H9 (cell line): ENCODE data around the gene TSPAN17. TPM values are rescaled to one million over a fixed set of nuclear protein-coding genes. Genes with fewer than 3 reads are reported as not detected.

Source experiments
- DNase-seq: peaks from one replicate; pipeline ENCODE4 v3.0.0-alpha.2; 2017
- H2AFZ ChIP-seq: one replicate; pipeline ENCODE4 v1.6.1; 2013; ENCODE audit warnings: mild to moderate bottlenecking, low read length, control low read depth, moderate library complexity
- H2AK5ac ChIP-seq: 2 replicates; pipeline ENCODE4 v1.6.1; 2013; ENCODE audit warnings: low read length, control low read depth, mixed read lengths; ENCODE audit not compliant: insufficient read length
- H2BK120ac ChIP-seq: one replicate; pipeline ENCODE4 v1.6.1; 2013; ENCODE audit warnings: low read depth, mild to moderate bottlenecking, low read length, control low read depth, inconsistent platforms; ENCODE audit not compliant: poor library complexity, severe bottlenecking
- H2BK12ac ChIP-seq: 2 replicates; pipeline ENCODE4 v1.6.1; 2013; ENCODE audit warnings: low read length, control low read depth, mixed read lengths, low read depth; ENCODE audit not compliant: insufficient read length
- H2BK15ac ChIP-seq: 2 replicates; pipeline ENCODE4 v1.6.1; 2013; ENCODE audit warnings: low read depth, low read length, control low read depth
- H2BK20ac ChIP-seq: one replicate; pipeline ENCODE4 v1.6.1; 2013; ENCODE audit warnings: low read depth, mild to moderate bottlenecking, low read length, control low read depth, inconsistent platforms; ENCODE audit not compliant: poor library complexity, severe bottlenecking
- H2BK5ac ChIP-seq: 2 replicates; pipeline ENCODE4 v1.6.1; 2013; ENCODE audit warnings: low read length, control low read depth, mixed read lengths; ENCODE audit not compliant: insufficient read length
- H3K14ac ChIP-seq: 2 replicates; pipeline ENCODE4 v1.6.1; 2013; ENCODE audit warnings: low read length, control low read depth; ENCODE audit not compliant: insufficient read depth
- H3K18ac ChIP-seq: 2 replicates; pipeline ENCODE4 v1.6.1; 2013; ENCODE audit warnings: low read depth, mild to moderate bottlenecking, mixed read lengths, low read length, control low read depth; ENCODE audit not compliant: insufficient read length
- H3K23ac ChIP-seq: 2 replicates; pipeline ENCODE4 v1.6.1; 2013; ENCODE audit warnings: low read length, control low read depth, mixed read lengths, low read depth; ENCODE audit not compliant: insufficient read length
- H3K23me2 ChIP-seq: 2 replicates; pipeline ENCODE4 v1.6.1; 2013; ENCODE audit warnings: low read depth, mild to moderate bottlenecking, mixed read lengths, low read length, control low read depth; ENCODE audit not compliant: insufficient read length, poor library complexity, severe bottlenecking
- H3K27ac ChIP-seq: 2 replicates; pipeline ENCODE4 v1.5.1; 2013; ENCODE audit warnings: low read length, control low read depth, mixed read lengths, low read depth; ENCODE audit not compliant: insufficient read length
- H3K27me3 ChIP-seq: 2 replicates; pipeline ENCODE4 v1.6.1; 2013; ENCODE audit warnings: low read length, control low read depth, inconsistent platforms; ENCODE audit not compliant: insufficient read depth
- H3K4ac ChIP-seq: 2 replicates; pipeline ENCODE4 v1.6.1; 2013; ENCODE audit warnings: low read depth, mild to moderate bottlenecking, control low read depth, inconsistent platforms, low read length, moderate library complexity
- H3K4me1 ChIP-seq: 2 replicates; pipeline ENCODE4 v1.6.1; 2013; ENCODE audit warnings: low read length, control low read depth, inconsistent platforms; ENCODE audit not compliant: insufficient read depth
- H3K4me2 ChIP-seq: 2 replicates; pipeline ENCODE4 v1.6.1; 2013; ENCODE audit warnings: low read length, control low read depth, mixed read lengths; ENCODE audit not compliant: insufficient read length, insufficient read depth
- H3K56ac ChIP-seq: 2 replicates; pipeline ENCODE4 v1.6.1; 2013; ENCODE audit warnings: low read depth, mild to moderate bottlenecking, mixed read lengths, low read length, control low read depth; ENCODE audit not compliant: insufficient read length
- H3K79me1 ChIP-seq: 2 replicates; pipeline ENCODE4 v1.6.1; 2013; ENCODE audit warnings: low read depth, mild to moderate bottlenecking, moderate library complexity, low read length, control low read depth, inconsistent platforms; ENCODE audit not compliant: insufficient read depth, poor library complexity, severe bottlenecking
- H3K79me2 ChIP-seq: 2 replicates; pipeline ENCODE4 v1.6.1; 2013; ENCODE audit warnings: low read length, control low read depth, inconsistent platforms; ENCODE audit not compliant: insufficient read depth
- H3K9ac ChIP-seq: 2 replicates; pipeline ENCODE4 v1.6.1; 2013; ENCODE audit warnings: low read length, control low read depth, mixed read lengths; ENCODE audit not compliant: insufficient read length; ENCODE audit errors: extremely low read depth
- H3K9me3 ChIP-seq: one replicate; pipeline ENCODE4 v1.6.1; 2013; ENCODE audit warnings: low read depth, low read length, inconsistent platforms; ENCODE audit not compliant: control insufficient read depth
- H3T11ph ChIP-seq: one replicate; pipeline ENCODE4 v1.6.1; 2013; ENCODE audit warnings: mild to moderate bottlenecking, low read length, control low read depth, inconsistent platforms
- H4K20me1 ChIP-seq: one replicate; pipeline ENCODE4 v1.6.1; 2013; ENCODE audit not compliant: control insufficient read depth, insufficient read length, insufficient read depth
- H4K5ac ChIP-seq: 2 replicates; pipeline ENCODE4 v1.6.1; 2013; ENCODE audit warnings: low read depth, mild to moderate bottlenecking, mixed read lengths, low read length, control low read depth; ENCODE audit not compliant: insufficient read length
- H4K8ac ChIP-seq: replicated peaks from 2 replicates; pipeline ENCODE4 v1.6.1; 2013; ENCODE audit warnings: low read length, control low read depth, mixed read lengths, low read depth; ENCODE audit not compliant: insufficient read length
- H4K91ac ChIP-seq: 2 replicates; pipeline ENCODE4 v1.6.1; 2013; ENCODE audit warnings: low read depth, mild to moderate bottlenecking, moderate library complexity, mixed read lengths, low read length, control low read depth; ENCODE audit not compliant: insufficient read length
- H3K27ac Mint-ChIP-seq, 3 experiments: 2 replicates in 2 of 3; 3 replicates in 1 of 3; pipeline ENCODE4 v1.8.0; 2020 to 2021; ENCODE audit warnings: mixed read lengths in 3 of 3, mild to moderate bottlenecking in 1 of 3, moderate library complexity in 1 of 3
- H3K27me3 Mint-ChIP-seq: 2 replicates; pipeline ENCODE4 v1.8.0; 2021; ENCODE audit warnings: low read depth, mild to moderate bottlenecking, moderate library complexity, mixed read lengths
- H3K36me3 Mint-ChIP-seq, 3 experiments: 2 replicates in 2 of 3; 3 replicates in 1 of 3; pipeline ENCODE4 v1.8.0; 2020 to 2021; ENCODE audit warnings: low read depth in 3 of 3, mixed read lengths in 3 of 3; ENCODE audit not compliant: insufficient read depth in 1 of 3
- H3K4me1 Mint-ChIP-seq, 2 experiments: 2 replicates each; pipeline ENCODE4 v1.8.0; 2020; ENCODE audit warnings: mixed read lengths in 2 of 2
- H3K4me3 Mint-ChIP-seq, 2 experiments: 2 replicates in 1 of 2; 3 replicates in 1 of 2; pipeline ENCODE4 v1.8.0; 2020 to 2021; ENCODE audit warnings: mild to moderate bottlenecking in 2 of 2, mixed read lengths in 2 of 2, moderate library complexity in 1 of 2
- H3K9me3 Mint-ChIP-seq, 2 experiments: 2 replicates in 1 of 2; 3 replicates in 1 of 2; pipeline ENCODE4 v1.8.0; 2020; ENCODE audit warnings: mild to moderate bottlenecking in 2 of 2, mixed read lengths in 2 of 2, moderate library complexity in 1 of 2
- WGBS: extraction: QIAGEN DNeasy Blood & Tissue Kit; methylation state at CpG from one replicate; pipeline ENCODE4 v1.1.7; 2013; ENCODE audit warnings: missing lambda C conversion rate, low lambda C conversion rate, mixed read lengths; ENCODE audit not compliant: insufficient read length; ENCODE audit errors: extremely low coverage; 5-methylcytosine and 5-hydroxymethylcytosine counted together
- total RNA-seq: library from RNA; stranded (reverse); gene quantifications from 2 replicates; pipeline ENCODE4 v1.2.1, GENCODE V29; 2021
- TF ChIP-seq, protein P1 (sequence below): fragments of 200-600 bp; sonication (generic); conservative IDR thresholded peaks from 3 replicates; pipeline ENCODE4 v1.8.0; 2021; ENCODE audit warnings: antibody characterized with exemption, mild to moderate bottlenecking

Gene TSPAN17
- total RNA-seq, 1 experiment from 2014 or later: 46.8 TPM

DNA sequence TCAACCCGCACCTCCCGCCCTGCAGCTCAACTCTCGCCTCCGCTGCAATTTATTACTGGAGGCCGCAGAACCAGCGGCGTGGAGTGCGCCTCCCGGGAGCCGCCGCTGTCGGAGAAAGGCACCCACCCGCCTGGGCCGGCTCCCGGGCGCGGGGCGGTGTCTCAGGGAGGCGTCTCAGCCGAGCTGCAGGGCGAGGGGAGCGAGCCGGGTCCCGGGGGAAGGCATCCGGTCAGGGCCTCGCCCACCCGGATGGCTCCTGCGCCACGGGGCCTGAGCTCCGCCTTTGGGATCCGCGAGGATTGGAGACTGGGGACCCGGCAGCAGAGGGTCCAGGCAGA is 32.9 kb downstream of the TSPAN17 start:
- WGBS: no CpG with 5 or more reads among the region's 33 CpGs
- H3K79me2 ChIP-seq: no peaks in the 10 kb centered on the region

More for the DNA sequence above, 32.9 kb downstream of the TSPAN17 start:
- Histone ChIP-seq H3K79me1 (no peaks in the 10 kb centered on the region), H3K4me2 (no peak overlapping the region), H2BK120ac (no peak overlapping the region), H4K20me1 (no peaks in the 10 kb centered on the region), H3K18ac (no peak overlapping the region), H2BK12ac (no peak overlapping the region), H2BK20ac (no peak overlapping the region), H3K27ac (no peak overlapping the region), H2BK5ac (no peak overlapping the region), H3K14ac (no peak overlapping the region), H3T11ph (no peak overlapping the region), H4K91ac (no peak overlapping the region), H2BK15ac (no peak overlapping the region), H2AK5ac (no peak overlapping the region), H4K5ac (no peak overlapping the region), H3K9ac (no peak overlapping the region), H3K23me2 (no peaks in the 10 kb centered on the region), H3K56ac (no peak overlapping the region), H3K23ac (no peak overlapping the region), H3K27me3 (no peaks in the 10 kb centered on the region), H4K8ac (no peak overlapping the region), H3K9me3 (no peaks in the 10 kb centered on the region), H2AFZ (no peak overlapping the region), H3K4ac (no peak overlapping the region), H3K4me1 (no peaks in the 10 kb centered on the region)
- Mint-ChIP-seq H3K9me3 (peaks cover 5 to 7% of the 10 kb centered on the region in 2 experiments; a peak in 4 of 5 replicates), H3K4me1 (peaks cover 10 to 22% of the 10 kb centered on the region in 2 experiments), H3K27me3 (peaks cover 12% of the 10 kb centered on the region), H3K36me3 (peaks cover 0 to 8% (median 0%) of the 10 kb centered on the region in 3 experiments; a peak in 2 of 7 replicates), H3K27ac (no peak overlapping the region), H3K4me3 (no peak overlapping the region)
- no peak for DNase-seq
- TF ChIP-seq, protein P1, sequence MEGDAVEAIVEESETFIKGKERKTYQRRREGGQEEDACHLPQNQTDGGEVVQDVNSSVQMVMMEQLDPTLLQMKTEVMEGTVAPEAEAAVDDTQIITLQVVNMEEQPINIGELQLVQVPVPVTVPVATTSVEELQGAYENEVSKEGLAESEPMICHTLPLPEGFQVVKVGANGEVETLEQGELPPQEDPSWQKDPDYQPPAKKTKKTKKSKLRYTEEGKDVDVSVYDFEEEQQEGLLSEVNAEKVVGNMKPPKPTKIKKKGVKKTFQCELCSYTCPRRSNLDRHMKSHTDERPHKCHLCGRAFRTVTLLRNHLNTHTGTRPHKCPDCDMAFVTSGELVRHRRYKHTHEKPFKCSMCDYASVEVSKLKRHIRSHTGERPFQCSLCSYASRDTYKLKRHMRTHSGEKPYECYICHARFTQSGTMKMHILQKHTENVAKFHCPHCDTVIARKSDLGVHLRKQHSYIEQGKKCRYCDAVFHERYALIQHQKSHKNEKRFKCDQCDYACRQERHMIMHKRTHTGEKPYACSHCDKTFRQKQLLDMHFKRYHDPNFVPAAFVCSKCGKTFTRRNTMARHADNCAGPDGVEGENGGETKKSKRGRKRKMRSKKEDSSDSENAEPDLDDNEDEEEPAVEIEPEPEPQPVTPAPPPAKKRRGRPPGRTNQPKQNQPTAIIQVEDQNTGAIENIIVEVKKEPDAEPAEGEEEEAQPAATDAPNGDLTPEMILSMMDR: no peak
